GM23338 (cell line): ENCODE results near the gene COTL1.

Source experiments
- CREB1 ChIP-seq: fragments of 250-450 bp; sonication (Bioruptor Pico); IDR thresholded peaks from 2 replicates; pipeline ENCODE4 v1.5.0; 2020; ENCODE audit warnings: low read depth, mild to moderate bottlenecking, moderate library complexity
- EZH2 ChIP-seq: fragments of 200-600 bp; sonication (generic); IDR thresholded peaks from one replicate; pipeline ENCODE4 v1.8.0; 2017; ENCODE audit warnings: antibody characterized with exemption, mild to moderate bottlenecking, low read depth; ENCODE audit not compliant: unreplicated experiment
- EZH2phosphoT487 ChIP-seq: fragments of 200-600 bp; sonication (generic); IDR thresholded peaks from one replicate; pipeline ENCODE4 v1.8.1; 2018; ENCODE audit warnings: antibody characterized with exemption; ENCODE audit not compliant: unreplicated experiment
- JUNB ChIP-seq: IDR thresholded peaks from one replicate; pipeline ENCODE4 v1.6.1; 2016; ENCODE audit warnings: antibody characterized with exemption; ENCODE audit not compliant: unreplicated experiment
- NANOG ChIP-seq: IDR thresholded peaks from 2 replicates; pipeline ENCODE4 v1.6.1; 2016; ENCODE audit warnings: antibody characterized with exemption, borderline replicate concordance
- POLR2AphosphoS5 ChIP-seq: IDR thresholded peaks from 2 replicates; pipeline ENCODE4 v1.6.1; 2016; ENCODE audit warnings: antibody characterized with exemption, low read depth
- STAT1 ChIP-seq: IDR thresholded peaks from one replicate; pipeline ENCODE4 v1.6.1; 2016; ENCODE audit warnings: antibody characterized with exemption; ENCODE audit not compliant: unreplicated experiment
- ZNF114 ChIP-seq: fragments of 250-450 bp; sonication (Bioruptor Pico); IDR thresholded peaks from 2 replicates; pipeline ENCODE4 v1.5.0; 2020; ENCODE audit warnings: mild to moderate bottlenecking, moderate library complexity
- TF ChIP-seq, protein P1 (sequence below), 2 experiments: fragments of 200-600 bp in 1 of 2; sonication (generic) in 1 of 2; conservative IDR thresholded peaks; 2 replicates each; pipeline versions ENCODE4 v1.5.1 to v1.6.1; 2016 to 2017; ENCODE audit warnings: antibody characterized with exemption in 2 of 2, low read depth in 2 of 2, mild to moderate bottlenecking in 2 of 2, moderate library complexity in 1 of 2
- TF ChIP-seq, protein P2 (sequence below): IDR thresholded peaks from one replicate; pipeline ENCODE4 v1.6.1; 2018; ENCODE audit warnings: antibody characterized with exemption; ENCODE audit not compliant: unreplicated experiment
- TF ChIP-seq, protein P3 (sequence below): IDR thresholded peaks from 2 replicates; pipeline ENCODE4 v1.6.1; 2016; ENCODE audit warnings: antibody characterized with exemption

DNA sequence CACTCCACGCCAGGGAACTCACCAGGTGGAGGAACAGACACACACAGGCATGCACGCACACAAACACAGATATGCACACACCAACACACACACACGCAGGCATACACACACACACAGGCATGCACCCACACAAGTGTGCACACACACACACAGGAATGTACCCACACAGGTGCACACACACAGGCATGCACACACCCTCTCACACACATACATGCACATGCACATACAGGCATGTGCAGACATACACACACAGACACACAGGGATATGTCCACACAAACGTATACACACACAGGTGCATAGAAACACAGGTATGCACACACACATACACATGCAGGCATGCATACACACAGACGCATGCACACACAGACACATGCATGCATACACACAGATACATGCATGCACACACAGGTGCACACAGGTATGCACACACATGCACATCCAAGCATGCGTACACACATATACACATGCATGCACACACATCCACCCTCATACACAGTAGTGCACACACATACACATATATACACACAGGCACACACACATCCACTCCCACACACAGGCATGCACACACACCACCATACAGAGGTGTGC lies 39.2 kb downstream of the COTL1 start:
- TF ChIP-seq, protein P1, sequence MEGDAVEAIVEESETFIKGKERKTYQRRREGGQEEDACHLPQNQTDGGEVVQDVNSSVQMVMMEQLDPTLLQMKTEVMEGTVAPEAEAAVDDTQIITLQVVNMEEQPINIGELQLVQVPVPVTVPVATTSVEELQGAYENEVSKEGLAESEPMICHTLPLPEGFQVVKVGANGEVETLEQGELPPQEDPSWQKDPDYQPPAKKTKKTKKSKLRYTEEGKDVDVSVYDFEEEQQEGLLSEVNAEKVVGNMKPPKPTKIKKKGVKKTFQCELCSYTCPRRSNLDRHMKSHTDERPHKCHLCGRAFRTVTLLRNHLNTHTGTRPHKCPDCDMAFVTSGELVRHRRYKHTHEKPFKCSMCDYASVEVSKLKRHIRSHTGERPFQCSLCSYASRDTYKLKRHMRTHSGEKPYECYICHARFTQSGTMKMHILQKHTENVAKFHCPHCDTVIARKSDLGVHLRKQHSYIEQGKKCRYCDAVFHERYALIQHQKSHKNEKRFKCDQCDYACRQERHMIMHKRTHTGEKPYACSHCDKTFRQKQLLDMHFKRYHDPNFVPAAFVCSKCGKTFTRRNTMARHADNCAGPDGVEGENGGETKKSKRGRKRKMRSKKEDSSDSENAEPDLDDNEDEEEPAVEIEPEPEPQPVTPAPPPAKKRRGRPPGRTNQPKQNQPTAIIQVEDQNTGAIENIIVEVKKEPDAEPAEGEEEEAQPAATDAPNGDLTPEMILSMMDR (conservative IDR thresholded peaks at IDR 0.05; ENCODE audit: low read depth in 2 of 2): no peak
- TF ChIP-seq ZNF114 (CRISPR knock-in tag): no peak
- TF ChIP-seq EZH2: no peak
- TF ChIP-seq JUNB: no peak
- TF ChIP-seq POLR2AphosphoS5: no peak
- TF ChIP-seq, protein P2, sequence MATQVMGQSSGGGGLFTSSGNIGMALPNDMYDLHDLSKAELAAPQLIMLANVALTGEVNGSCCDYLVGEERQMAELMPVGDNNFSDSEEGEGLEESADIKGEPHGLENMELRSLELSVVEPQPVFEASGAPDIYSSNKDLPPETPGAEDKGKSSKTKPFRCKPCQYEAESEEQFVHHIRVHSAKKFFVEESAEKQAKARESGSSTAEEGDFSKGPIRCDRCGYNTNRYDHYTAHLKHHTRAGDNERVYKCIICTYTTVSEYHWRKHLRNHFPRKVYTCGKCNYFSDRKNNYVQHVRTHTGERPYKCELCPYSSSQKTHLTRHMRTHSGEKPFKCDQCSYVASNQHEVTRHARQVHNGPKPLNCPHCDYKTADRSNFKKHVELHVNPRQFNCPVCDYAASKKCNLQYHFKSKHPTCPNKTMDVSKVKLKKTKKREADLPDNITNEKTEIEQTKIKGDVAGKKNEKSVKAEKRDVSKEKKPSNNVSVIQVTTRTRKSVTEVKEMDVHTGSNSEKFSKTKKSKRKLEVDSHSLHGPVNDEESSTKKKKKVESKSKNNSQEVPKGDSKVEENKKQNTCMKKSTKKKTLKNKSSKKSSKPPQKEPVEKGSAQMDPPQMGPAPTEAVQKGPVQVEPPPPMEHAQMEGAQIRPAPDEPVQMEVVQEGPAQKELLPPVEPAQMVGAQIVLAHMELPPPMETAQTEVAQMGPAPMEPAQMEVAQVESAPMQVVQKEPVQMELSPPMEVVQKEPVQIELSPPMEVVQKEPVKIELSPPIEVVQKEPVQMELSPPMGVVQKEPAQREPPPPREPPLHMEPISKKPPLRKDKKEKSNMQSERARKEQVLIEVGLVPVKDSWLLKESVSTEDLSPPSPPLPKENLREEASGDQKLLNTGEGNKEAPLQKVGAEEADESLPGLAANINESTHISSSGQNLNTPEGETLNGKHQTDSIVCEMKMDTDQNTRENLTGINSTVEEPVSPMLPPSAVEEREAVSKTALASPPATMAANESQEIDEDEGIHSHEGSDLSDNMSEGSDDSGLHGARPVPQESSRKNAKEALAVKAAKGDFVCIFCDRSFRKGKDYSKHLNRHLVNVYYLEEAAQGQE: no peak
- TF ChIP-seq, protein P3, sequence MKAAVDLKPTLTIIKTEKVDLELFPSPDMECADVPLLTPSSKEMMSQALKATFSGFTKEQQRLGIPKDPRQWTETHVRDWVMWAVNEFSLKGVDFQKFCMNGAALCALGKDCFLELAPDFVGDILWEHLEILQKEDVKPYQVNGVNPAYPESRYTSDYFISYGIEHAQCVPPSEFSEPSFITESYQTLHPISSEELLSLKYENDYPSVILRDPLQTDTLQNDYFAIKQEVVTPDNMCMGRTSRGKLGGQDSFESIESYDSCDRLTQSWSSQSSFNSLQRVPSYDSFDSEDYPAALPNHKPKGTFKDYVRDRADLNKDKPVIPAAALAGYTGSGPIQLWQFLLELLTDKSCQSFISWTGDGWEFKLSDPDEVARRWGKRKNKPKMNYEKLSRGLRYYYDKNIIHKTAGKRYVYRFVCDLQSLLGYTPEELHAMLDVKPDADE: no peak
- no peak for TF ChIP-seq EZH2phosphoT487
- no peak for TF ChIP-seq STAT1
- TF ChIP-seq CREB1 (CRISPR knock-in tag): no peak
- TF ChIP-seq NANOG: no peak
